ENCODE measurements around the gene PIK3C2B.

PIK3C2B gene

GRCh38 chr1:204480515-204480914, 14.1 kb downstream of the PIK3C2B start:
- no peak for DNase-seq (ENCODE audit: extremely low read depth in 1 of 2, low read depth in 1 of 2)

GRCh38 chr1:204479387-204480136, 15.0 kb downstream of the PIK3C2B start:
- no peak for DNase-seq (ENCODE audit: extremely low read depth in 1 of 2, low read depth in 1 of 2)

- DNase-seq (ENCODE audit: extremely low read depth in 1 of 2, low read depth in 1 of 2): no peak
Measured at GRCh38 chr1:204478921-204479320, 15.7 kb downstream of the PIK3C2B start.

- no peak for DNase-seq (ENCODE audit: extremely low read depth in 1 of 2, low read depth in 1 of 2)
Measured at GRCh38 chr1:204478172-204478899, 16.3 kb downstream of the PIK3C2B start.

GRCh38 chr1:204477036-204477740, 17.4 kb downstream of the PIK3C2B start:
- no peak for DNase-seq (ENCODE audit: extremely low read depth in 1 of 2, low read depth in 1 of 2)

GRCh38 chr1:204476563-204476962, 18.0 kb downstream of the PIK3C2B start:
- no peak for DNase-seq (ENCODE audit: extremely low read depth in 1 of 2, low read depth in 1 of 2)

GRCh38 chr1:204475656-204476432, 18.8 kb downstream of the PIK3C2B start:
- DNase-seq (ENCODE audit: extremely low read depth in 1 of 2, low read depth in 1 of 2): no peak

GRCh38 chr1:204473400-204473965, 21.1 kb downstream of the PIK3C2B start:
- DNase-seq (ENCODE audit: extremely low read depth in 1 of 2, low read depth in 1 of 2): no peak

- no peak for DNase-seq (ENCODE audit: extremely low read depth in 1 of 2, low read depth in 1 of 2)
Measured at GRCh38 chr1:204472660-204473059, 21.9 kb downstream of the PIK3C2B start.

GRCh38 chr1:204471687-204472086, 22.9 kb downstream of the PIK3C2B start:
- DNase-seq (ENCODE audit: extremely low read depth in 1 of 2, low read depth in 1 of 2): no peak

GRCh38 chr1:204469304-204469703, 25.3 kb downstream of the PIK3C2B start:
- no peak for DNase-seq (ENCODE audit: extremely low read depth in 1 of 2, low read depth in 1 of 2)

- DNase-seq (ENCODE audit: extremely low read depth in 1 of 2, low read depth in 1 of 2): no peak
Measured at GRCh38 chr1:204468766-204469302, 25.8 kb downstream of the PIK3C2B start.

- DNase-seq (ENCODE audit: extremely low read depth in 1 of 2, low read depth in 1 of 2): no peak
Measured at GRCh38 chr1:204468206-204468605, 26.4 kb downstream of the PIK3C2B start.

GRCh38 chr1:204466416-204467405, 27.9 kb downstream of the PIK3C2B start:
- no peak for DNase-seq (ENCODE audit: extremely low read depth in 1 of 2, low read depth in 1 of 2)

- DNase-seq (ENCODE audit: extremely low read depth in 1 of 2, low read depth in 1 of 2): no peak
Measured at GRCh38 chr1:204465546-204466415, 28.8 kb downstream of the PIK3C2B start.

- no peak for DNase-seq (ENCODE audit: extremely low read depth in 1 of 2, low read depth in 1 of 2)
Measured at GRCh38 chr1:204464701-204465100, 29.9 kb downstream of the PIK3C2B start.

- DNase-seq (ENCODE audit: extremely low read depth in 1 of 2, low read depth in 1 of 2): no peak
Measured at GRCh38 chr1:204464187-204464631, 30.4 kb downstream of the PIK3C2B start.

All from activated CD8-positive, alpha-beta memory T cell treated with anti-CD3 and anti-CD28 coated beads for 1 hour (primary cell).